Measurements from ENCODE around the gene PADI1.
A peak's percentile ranks its signal among the peaks of the same experiment; 100 is the strongest.

The PADI1 gene

DNA sequence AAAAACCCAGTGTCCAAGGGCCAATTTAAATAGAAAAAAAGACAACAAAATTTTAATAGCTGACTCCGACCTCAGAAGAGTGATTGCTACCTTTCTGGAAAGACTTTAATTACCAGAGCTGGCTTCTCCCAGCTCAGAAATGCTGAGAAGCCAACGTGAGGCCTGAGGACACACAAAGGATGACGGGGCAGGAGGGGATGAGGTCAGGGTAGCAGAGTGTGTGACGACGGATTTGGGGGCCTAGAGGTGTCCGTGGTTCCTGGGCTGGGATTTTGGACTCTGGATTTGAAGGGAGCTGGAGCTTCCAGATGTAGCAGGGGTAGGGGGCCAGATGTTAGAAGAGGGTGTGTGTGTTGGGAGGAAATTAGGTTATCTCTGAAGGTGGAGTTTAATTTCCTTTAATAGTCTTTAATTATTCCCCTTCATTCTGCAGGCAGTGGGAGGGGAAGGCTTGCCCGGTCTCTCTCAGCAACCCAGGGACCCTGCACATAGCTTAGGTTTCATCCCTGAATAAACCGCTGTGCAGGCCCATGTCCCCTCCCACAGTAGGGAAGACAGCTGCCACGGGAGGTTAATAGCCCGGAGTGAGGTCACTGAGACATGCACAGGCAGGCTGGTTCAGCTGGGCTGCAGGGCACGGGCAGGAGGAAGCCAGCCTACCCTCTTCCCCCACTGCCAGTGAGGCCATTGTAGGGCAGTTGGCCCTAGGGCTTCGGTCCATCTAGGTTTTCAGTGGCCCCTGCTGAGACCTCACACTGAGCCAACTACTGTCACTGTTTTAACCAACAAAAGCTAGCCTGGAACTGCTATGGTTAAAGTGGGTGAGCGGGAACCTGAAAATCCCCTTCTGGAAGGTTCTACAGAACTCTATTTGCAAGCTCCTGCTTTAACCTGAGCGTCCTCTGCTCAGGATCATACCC lies 40.2 kb downstream of the PADI1 start:
- DNase-seq, result peak in 1 of 3 experiments; percentile 29

DNA sequence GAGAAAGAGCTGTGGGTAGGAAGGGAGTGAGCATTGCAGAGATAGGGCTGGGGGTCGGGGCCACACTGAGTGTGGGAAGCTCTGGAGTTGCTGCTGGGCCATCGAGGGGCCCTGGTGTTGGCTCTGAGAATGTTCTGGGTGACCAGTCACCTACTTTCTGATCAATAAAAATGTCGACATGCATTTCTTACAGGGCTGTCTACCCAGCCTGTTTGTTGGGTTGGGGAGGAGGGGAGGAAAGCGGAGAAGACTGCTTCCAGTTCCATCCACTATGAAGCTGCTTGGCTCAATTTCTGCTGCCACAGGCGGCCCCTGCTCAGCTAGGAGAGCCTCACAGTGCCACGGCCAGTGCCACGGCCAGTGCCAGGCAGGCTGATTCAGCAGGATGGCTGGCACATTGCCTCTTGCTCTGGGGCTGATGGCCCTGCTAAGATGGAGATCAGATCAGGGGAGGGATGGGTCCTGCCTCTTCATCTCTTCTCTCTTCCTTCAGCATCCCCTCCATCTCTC lies 40.9 kb downstream of the PADI1 start:
- no peak for DNase-seq

DNA sequence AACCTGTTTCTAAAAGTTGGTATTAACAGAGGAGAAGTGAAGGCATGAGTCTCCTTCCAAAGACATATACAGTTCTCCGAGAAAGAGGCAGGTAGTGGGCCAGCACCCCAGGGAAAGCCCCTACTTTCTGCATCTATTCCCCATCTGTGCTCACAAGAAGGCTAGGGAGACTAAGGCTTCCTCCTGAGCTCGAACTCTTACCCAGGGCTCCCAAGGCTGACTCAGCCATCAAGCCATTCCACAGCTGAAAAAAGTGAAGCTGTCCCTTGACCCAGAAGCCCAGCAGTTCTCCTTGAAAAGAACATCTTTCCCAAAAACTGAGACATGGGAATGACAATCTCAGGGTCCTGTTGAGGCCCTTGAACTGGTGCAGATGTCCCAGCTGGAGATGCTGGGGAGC lies 42.0 kb downstream of the PADI1 start:
- no peak for DNase-seq

DNA sequence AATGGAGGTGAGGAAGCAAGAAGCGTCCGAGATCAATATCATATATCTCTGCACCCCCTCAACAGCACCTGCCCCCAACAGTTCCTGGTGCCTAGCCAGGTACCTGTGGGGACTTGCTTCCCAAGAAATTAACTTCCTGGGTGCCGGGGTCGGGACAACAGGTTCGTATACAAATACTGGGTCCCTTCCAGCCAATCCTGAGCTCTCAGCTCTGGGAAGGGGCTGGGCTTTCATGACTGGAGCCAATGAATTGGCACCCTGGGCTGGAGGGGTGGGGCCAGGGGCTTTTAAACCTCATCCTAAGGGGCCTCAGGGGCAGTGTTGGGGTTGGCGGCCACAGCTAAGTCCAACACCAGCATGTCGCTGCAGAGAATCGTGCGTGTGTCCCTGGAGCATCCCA lies 43.9 kb downstream of the PADI1 start, which contains the start of gene PADI3:
Gene PADI3, plus strand, starts transcription at position 318 of the 400 bp plus-strand sequence. Its CDS starts 40 bp downstream, at position 358.
- no peak for DNase-seq

DNA sequence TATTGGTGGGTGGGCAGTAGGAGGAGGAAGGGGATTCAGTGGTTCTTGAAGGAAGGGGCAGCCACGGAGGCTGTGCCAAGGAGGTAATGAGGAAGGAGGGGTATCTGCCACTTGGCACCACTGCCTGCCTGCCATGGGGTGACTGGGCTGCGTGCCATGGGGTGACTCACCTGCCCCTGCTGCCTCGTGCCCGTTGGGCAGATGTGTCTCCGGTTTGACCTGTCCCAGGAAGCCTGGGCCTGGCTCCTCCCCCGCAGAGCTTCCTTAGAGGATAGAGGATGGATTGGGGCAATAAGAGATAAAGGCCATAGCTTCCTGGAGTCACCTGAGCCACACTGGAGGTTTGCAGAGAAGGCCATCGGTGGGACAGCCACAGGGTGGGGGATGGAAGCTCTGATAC lies 45.7 kb downstream of the PADI1 start:
- no peak for DNase-seq

DNA sequence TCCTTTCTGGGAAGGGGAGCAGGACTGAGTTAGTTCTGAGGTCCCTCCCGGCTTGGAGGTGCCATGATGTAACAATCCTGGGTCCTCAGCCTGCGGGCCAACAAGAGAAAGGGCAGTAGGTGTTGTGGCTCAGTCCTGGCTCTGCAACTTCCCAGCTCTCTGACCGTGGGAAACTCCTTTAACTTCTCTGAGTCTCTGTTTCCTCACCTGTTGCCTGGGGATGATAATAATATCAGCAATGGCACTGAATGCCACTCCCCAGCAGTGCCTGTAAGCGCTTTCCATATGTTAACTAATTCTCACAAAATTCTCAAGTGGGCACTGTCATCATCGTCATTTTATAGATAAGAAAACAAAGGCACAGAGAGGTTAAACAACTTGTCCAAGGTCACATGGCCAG lies 46.3 kb downstream of the PADI1 start:
- no peak for DNase-seq

DNA sequence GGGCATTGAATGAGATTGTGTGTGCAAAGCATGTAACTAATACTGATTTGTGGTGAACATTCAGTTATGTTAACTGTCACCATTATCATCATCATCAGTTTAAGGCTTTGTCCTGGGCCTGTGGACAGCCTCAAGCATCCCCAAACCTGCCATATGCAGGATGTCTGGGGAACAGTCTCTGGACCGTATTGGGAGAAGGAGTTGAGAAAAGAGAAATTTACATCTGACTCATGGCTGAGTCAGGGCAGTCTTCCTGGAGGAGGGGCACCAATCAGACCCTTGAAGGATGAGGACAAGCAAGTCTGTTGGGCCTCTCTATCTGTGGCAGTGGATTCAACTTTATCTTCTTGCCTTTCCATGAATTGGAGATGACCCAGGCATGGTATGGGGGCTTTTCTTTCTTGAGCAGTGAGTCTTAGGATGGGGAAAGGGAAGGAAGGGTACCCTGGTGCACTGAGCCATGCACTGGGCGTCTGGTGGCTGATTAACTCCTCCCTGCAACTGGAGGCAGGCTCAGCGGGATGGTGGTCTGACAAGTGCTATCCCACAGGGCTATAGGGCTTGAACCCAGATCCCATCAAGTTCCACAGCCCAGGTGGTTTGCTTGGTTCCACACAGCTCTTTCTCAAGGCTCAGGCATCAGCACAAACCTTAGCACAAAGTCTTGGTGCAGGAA lies 46.9 kb downstream of the PADI1 start:
- no peak for DNase-seq

DNA sequence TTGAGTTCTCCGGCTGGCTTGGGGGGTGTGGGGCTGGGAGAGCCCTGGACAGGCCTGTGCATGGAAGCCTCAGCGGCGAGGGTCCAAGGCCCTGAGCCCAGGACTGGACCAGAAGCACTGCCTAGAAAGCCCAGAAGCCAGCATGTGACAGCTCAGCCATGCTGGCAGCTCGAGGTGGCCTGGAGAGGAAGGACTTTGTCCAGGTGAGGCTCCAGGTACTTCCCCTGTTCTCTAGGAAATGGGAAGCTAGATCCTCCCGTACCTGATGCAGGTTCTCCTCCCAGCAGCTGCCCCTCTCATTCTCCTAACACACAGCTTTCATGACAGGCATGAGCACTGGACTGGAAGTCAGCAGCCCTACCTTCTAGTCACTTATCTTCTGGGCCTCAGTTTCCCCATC lies 50.4 kb downstream of the PADI1 start:
- no peak for DNase-seq

DNA sequence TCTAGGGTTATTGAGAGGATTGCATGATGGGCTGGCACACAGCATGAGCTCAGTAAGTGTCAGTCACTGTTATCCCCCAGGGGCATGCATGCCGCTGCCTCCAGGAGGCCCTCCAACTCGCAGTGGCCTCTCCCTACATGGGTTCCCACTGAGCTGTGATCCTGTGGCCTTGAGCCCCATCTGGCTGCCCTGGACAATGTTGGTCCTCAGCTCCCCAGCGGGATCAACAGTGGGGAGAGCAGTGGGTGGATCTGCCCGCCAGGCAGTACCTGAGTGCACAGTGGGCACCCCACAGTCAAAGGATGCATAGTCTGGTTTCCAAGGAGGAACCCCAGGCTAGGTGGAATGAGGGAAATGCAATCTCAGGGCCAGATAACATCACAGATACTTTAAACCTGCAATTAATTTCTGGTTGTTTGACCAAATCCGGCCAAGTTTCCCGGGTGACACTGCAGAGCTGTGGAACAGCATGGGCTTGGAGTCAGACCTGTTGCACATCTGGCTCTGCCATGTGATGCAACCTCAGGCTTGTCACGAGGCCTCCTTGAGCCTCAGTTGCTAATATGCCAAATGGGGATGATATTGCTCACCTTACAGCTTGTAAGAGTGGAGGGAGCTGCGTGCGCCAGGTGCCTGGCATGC lies 53.3 kb downstream of the PADI1 start:
- DNase-seq, result no peak

DNA sequence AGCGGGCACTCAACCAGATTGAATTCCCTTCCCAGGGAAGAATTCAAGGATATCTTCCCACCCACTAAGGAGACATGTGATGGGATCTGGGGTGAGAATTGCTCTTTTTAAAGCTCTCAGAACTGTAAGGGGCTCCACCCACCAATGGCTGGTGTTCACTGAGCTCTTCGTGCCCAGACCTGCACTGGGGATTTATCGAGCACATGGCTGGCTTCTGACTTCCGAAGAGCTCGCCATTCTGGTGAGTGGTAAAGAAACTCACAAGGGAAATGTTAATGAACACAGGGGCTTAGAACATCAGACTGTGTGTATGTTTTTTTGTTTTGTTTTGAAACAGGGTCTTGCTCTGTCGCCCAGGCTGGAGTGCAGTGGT lies 53.8 kb downstream of the PADI1 start:
- no peak for DNase-seq

DNA sequence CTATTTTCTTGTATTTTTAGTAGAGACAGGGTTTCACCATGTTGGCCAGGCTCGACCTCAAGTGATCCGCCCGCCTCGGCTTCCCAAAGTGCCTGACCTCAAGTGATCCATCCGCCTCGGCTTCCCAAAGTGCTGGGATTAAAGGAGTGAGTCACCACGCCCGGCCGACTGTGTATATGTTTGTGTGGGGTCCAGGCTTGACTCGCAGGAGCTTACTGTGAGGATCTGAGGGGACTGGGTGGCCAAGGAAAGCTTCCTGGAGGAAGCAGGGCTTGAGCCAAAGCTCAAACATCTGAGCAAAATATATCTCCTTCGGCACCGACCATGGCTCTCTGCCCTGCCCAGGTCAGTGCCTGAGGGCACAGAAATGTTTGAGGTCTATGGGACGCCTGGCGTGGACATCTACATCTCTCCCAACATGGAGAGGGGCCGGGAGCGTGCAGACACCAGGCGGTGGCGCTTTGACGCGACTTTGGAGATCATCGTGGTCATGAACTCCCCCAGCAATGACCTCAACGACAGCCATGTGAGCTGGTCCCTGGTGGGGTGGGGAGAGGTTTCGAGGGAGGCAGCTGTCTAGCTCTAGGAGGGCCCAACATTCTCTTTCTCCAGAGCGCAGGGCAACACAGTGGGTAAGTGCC lies 54.4 kb downstream of the PADI1 start:
- DNase-seq, result no peak

DNA sequence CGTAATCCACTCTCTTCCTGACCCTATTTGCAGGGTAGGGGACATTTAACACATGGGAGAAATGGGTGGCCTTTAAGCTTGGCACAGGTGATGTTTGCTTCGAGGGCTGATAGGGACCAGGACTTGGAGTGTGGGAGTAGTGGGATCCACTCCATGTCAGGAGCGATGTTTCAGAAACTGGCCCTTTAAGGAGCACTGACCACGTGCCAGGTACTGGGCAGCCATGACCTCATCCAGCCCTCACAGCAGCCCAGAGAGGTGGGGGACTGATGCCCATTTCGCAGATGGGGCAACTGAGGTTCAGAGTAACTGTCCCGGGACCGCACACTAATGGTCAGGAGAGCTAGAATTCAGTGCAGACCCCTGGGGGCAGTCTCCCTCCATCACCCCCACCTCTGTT lies 55.3 kb downstream of the PADI1 start:
- DNase-seq, result no peak

DNA sequence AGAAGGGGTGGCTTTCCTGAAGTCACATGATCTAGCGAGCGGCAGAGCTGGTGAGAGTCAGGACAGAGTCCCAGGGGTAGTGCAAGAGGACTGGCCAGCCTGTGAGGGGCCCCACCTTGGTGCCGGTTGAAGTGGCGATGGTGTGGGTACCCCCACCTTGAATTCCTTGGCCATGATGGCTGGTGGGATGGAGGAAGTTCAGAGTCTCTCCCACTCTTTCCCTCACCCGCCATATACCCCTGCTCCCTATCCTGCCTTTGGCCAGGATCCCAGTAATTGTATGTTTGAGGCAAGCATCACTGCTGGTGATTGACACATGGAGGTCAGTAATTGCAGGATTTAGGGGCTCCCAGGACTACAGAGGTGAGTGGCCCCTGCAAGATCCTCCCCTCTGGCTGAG lies 55.8 kb downstream of the PADI1 start:
- no peak for DNase-seq

DNA sequence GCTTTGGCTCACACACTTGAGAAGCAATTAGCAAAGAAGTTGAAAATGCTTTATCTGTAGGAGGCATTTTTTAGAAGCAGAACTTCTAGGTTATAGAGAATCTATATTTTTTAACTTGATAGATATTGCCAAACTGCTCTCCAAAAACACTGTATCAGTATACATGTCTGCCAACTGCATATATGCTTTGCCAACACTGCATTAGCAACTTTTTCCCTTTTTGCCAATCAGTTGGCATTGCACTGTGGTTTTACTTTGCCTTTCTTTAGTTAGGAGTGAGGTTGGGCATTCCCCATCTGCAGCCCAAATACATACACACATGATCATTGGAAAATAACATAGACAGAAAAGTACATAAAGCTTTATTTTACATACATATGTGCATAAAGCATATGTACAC lies 59.0 kb downstream of the PADI1 start:
- DNase-seq, result no peak

DNA sequence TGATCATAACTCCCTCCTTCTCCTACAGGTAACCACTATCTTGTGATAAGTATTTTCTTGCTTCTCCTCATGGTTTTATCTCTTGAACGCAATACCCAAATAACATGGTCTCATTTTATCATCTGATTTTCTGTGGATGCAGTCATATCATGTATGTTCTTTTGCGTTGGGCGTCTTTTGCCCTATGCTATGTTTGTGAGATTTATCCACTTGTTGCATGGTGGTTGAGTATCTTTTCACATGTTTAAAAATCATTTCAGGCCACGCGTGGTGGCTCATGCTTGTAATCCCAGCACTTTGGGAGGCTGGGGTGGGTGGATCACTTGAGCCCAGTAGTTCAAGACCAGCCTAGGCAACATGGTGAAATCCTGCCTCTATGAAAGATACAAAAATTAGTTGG lies 59.5 kb downstream of the PADI1 start:
- DNase-seq, result no peak

DNA sequence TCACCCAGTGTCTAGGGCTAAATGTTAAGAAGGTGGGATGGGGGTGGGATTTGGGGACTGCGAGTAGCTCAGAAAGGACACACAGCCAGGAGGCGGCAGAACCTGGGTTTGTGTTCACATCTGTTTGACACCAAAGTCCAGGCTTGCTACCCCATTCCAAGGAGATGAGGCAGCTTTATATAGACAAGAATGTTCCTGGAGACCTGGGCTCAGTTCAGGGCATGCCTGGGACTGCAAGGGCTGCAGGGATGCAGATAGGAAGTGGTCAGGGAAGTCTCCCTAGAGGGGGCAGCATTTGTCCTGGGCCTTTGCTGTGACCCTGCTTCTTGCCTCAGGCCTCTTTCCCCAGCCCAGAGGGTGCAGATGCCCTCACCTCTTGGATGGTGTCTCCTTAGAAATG lies 60.2 kb downstream of the PADI1 start:
- no peak for DNase-seq

DNA sequence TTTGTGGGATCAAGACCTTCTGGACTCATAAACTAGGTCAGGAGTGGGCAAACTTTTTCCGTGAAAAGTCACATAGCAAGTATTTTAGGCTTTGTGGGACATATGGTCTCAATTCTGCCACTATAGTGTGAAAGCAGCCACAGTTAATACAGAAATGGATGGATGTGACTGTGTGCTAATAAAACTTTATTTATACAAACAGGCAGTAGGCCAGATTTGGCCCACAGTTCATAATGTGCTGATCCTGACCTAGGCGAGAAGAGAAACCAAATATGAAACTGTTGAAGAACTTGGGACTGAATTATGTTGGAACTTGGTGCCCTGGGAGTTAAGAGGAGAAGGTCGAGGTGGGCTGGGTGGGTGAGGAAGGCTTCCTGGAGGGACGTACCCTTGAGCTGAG lies 61.0 kb downstream of the PADI1 start:
- DNase-seq, result no peak

DNA sequence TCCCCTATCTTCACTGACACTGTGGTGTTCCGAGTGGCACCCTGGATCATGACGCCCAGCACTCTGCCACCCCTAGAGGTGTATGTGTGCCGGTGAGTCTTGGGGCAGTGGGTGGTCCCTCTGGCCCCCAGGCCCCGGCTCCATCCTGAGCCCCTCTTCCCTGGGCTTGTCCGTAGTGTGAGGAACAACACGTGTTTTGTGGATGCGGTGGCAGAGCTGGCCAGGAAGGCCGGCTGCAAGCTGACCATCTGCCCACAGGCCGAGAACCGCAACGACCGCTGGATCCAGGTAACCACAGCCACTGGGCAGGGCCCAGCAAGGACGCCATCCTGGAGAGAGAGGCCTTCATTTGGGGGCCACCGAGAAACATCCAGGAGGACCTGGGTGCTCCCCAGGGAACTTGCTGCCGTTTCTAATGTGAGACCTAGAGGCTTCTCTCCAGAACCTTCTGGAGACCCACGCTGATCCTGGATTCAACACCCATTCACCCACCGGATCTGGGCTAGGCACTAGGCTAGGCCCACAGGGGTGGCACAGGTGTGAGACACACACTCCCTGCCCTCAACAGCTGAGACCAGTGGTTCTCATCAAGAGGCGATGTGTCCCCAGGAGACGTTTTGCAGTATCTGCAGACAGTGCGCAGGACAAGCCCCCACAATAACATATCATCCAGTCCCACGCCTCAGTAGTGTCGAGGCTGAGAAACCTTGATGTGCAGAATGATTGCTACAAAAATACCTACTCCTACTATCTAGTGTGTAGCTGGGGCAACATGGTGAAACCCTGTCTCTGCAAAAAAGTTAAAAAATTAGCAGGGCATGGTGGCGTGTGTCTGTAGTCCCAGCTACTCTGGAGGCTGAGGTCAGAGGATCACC lies 66.2 kb downstream of the PADI1 start:
- DNase-seq, result no peak

DNA sequence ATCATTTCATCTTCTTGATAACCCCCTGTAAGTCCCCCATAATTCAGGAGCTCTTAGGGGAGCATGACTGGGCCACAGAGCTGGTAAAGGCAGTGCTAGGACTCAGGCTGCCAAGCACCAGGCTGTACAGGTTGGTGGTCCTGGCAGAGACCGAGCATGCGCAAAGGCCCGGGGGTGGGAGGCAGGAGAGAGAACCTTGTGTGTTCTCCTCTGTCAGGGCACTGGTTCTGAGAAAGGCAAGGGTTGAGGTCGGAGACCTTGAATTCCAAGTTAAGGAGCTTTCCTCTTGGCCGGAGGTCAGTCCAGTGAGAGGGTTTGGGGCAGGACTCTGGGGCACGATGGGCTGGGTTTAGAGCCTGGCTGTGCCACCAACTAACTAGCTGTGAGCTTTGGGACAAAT lies 67.1 kb downstream of the PADI1 start:
- no peak for DNase-seq

DNA sequence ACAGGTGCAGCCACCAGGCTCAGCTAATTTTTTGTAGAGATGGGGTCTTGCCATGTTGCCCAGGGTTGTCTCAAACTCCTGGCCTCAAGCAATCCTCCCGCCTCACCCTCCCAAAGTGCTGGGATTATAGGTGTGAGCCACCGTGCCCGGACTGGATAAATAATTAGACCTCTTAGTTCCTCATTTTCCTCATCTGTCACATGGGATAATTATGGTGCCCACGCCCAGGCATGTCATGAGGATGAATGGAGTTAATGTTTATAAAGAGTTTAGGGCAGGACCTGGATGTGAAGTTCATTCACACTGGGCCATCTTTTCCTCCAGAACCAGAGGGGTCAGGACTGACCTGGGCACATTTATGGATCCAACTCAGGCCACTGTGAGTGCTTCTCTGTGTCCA lies 67.7 kb downstream of the PADI1 start:
- DNase-seq, result peak in 1 of 3 experiments; percentile 6

DNA sequence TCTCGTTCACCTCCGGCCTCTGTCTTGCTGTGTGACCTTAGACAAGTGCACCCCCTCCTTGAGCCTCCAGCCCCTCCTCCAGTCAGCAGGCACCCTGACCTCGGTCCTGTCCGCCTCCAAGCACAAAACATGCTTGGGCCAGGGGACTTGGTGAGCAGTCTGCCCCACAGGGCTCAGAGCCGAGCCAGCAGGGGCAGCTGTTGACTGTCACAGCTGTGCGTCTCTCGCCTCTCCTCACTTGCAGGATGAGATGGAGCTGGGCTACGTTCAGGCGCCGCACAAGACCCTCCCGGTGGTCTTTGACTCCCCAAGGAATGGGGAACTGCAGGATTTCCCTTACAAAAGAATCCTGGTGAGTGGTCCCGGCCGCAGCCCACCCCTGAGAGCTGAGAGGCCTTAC lies 68.2 kb downstream of the PADI1 start:
- DNase-seq, result no peak

Measured in NCI-H1417 (cell line).